ENCODE results near the gene NEK11.

Gene NEK11

GRCh38 chr3:131387796-131388489 is 361.3 kb downstream of the NEK11 start:
- no peak for TF ChIP-seq CTCF (IDR thresholded peaks at IDR 0.05; ENCODE audit: borderline replicate concordance, control extremely low read depth, extremely low read depth, insufficient read depth, missing control alignments)
- in situ Hi-C loops (cut with MboI; ENCODE audit: low sequenced_read_pairs, unreplicated experiment) = no loop called here
- DNase-seq (ENCODE audit: low spot score) = no peak

DNA sequence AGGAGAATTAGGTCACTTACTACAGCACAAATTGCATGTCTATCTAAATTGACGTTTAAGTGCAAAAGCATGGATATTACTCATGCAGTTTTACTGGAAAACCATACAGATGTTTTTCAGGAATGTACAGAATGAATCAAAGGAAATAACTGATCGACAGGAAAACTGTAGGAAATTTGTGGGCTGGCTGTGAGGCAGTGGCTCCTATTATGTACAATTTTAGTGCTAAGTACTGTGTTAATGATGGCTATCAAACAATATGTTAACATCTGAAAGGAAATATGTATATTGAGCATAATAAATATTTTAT is 361.8 kb downstream of the NEK11 start:
- DNase-seq (ENCODE audit: low spot score) = no peak

DNA sequence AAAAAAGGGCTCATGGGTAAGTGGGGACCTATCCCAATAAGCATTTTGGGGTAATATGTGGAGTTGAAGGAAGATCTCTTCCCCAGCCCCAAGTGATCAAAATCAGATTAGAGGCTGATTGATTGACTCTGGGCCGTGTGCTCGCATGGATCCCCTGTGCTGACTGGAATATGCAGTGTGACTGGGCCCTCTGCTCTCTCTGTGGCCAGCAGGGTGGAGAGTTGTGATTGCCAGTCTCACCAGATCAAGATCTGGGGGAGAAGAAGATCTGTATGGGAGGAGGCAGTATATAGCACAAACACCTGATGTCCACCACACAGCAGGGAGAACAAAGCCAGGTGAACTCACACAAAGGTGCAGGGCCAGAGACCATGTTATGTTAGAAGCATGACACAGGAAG is 363.7 kb downstream of the NEK11 start:
- TF ChIP-seq CTCF (IDR thresholded peaks at IDR 0.05; ENCODE audit: borderline replicate concordance, control extremely low read depth, extremely low read depth, insufficient read depth, missing control alignments) = no peak
- no peak for DNase-seq (ENCODE audit: low spot score)
- in situ Hi-C loops (cut with MboI; ENCODE audit: low sequenced_read_pairs, unreplicated experiment) = no loop called here

More for the DNA sequence above, 361.8 kb downstream of the NEK11 start:
- TF ChIP-seq CTCF (IDR thresholded peaks at IDR 0.05; ENCODE audit: borderline replicate concordance, control extremely low read depth, extremely low read depth, insufficient read depth, missing control alignments) = no peak
- in situ Hi-C loops (cut with MboI; ENCODE audit: low sequenced_read_pairs, unreplicated experiment) = no loop called here

DNA sequence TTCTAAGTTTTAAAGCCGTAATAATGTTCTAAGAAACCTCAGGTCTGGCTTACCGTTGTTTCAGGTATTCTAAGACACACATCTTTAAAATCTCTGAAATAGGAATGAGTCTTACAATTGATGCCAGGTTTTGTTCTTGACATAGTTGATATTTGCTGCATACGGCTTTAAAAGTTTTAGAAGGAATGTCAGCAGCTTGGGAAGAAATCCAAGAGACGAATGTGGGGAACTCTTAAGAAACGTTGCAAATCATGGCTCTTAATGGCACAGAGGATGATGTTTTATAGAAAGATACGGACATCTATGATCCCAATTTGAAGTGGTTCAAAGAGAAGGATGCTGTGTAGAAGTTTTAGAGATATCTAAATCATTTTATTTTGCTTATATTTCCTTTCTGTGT is 366.4 kb downstream of the NEK11 start:
- no peak for DNase-seq (ENCODE audit: low spot score)
- TF ChIP-seq CTCF (IDR thresholded peaks at IDR 0.05; ENCODE audit: borderline replicate concordance, control extremely low read depth, extremely low read depth, insufficient read depth, missing control alignments) = no peak
- in situ Hi-C loops (cut with MboI; ENCODE audit: low sequenced_read_pairs, unreplicated experiment) = no loop called here

DNA sequence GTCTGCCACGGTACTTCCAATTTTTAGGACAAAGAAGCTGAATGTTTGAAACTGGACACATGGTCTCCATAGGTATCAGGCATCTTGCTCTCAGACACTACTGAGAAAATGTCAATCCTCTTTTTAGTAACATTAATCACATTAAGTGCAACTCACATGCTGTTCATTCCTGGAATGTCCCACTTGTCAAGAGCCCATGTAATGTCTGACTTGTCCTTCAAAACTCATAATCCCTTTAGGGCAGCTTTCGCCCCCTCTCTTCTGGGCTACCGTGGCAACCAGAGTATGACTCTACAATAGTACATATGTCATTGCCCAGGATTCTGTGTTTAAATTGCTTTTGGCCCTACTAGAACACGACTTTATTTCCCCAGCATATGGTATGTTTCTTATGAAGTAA is 367.2 kb downstream of the NEK11 start:
- DNase-seq (ENCODE audit: low spot score) = no peak
- in situ Hi-C loops (cut with MboI; ENCODE audit: low sequenced_read_pairs, unreplicated experiment) = no loop called here
- TF ChIP-seq CTCF (IDR thresholded peaks at IDR 0.05; ENCODE audit: borderline replicate concordance, control extremely low read depth, extremely low read depth, insufficient read depth, missing control alignments) = no peak

DNA sequence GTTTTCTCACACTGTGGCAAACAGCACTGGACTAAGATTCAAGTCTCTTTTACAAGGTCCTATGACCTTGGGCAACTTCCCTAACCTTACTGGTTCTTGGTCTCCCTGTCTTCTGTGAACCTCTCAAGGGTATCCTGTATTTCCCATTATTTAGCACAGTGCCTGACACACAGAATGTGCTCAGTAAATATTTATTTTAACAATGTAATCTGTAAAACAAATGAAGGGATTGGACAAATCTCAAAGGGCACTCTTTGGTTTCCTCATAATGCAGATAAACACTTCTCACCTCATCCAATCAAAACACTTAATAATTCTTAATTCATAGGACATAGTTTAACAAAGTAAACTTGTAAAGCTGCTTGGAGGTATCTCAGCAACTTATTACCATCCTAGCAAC is 367.7 kb downstream of the NEK11 start:
- TF ChIP-seq CTCF (IDR thresholded peaks at IDR 0.05; ENCODE audit: borderline replicate concordance, control extremely low read depth, extremely low read depth, insufficient read depth, missing control alignments) = no peak
- DNase-seq (ENCODE audit: low spot score) = no peak
- in situ Hi-C loops (cut with MboI; ENCODE audit: low sequenced_read_pairs, unreplicated experiment) = no loop called here
